Suprapubic skin (tissue), 4 donors: Measurements from ENCODE around the gene RBM38. TPM values are rescaled to one million over a fixed set of nuclear protein-coding genes. Genes with fewer than 3 reads are reported as not detected.

Experiments
- DNase-seq, 2 donors: peaks; one replicate each; pipeline ENCODE4 v3.0.0-alpha.2; 2019; ENCODE audit warnings: low spot score in 2 of 2
- H3K27ac ChIP-seq: fragments of 200-600 bp; sonication (generic); one replicate; pipeline ENCODE4 v1.5.1; 2019
- H3K27me3 ChIP-seq: fragments of 200-600 bp; sonication (generic); one replicate; pipeline ENCODE4 v1.5.1; 2019
- H3K36me3 ChIP-seq: fragments of 200-600 bp; sonication (generic); one replicate; pipeline ENCODE4 v1.5.1; 2019
- H3K4me1 ChIP-seq: fragments of 200-600 bp; sonication (generic); one replicate; pipeline ENCODE4 v1.5.1; 2019
- H3K4me3 ChIP-seq: fragments of 200-600 bp; sonication (generic); one replicate; pipeline ENCODE4 v1.5.1; 2019; ENCODE audit warnings: mild to moderate bottlenecking
- H3K9me3 ChIP-seq: fragments of 200-600 bp; sonication (generic); one replicate; pipeline ENCODE4 v1.5.1; 2019
- CTCF ChIP-seq, 2 donors: fragments of 200-600 bp in 1 of 2; fragments of 450-650 bp in 1 of 2; sonication (generic) in 1 of 2; IDR thresholded peaks; one replicate each; pipeline ENCODE4 v1.5.1; 2016 to 2019; ENCODE audit warnings: antibody characterized with exemption in 2 of 2, mild to moderate bottlenecking in 1 of 2, moderate library complexity in 1 of 2
- EP300 ChIP-seq: sonication (generic); formaldehyde crosslinking; IDR thresholded peaks from one replicate; pipeline ENCODE4 v1.6.1; 2017; ENCODE audit warnings: antibody characterized with exemption
- POLR2A ChIP-seq, 2 donors: fragments of 450-650 bp; IDR thresholded peaks; one replicate each; pipeline ENCODE4 v1.6.1; 2017; ENCODE audit warnings: antibody characterized with exemption in 2 of 2, mild to moderate bottlenecking in 2 of 2, moderate library complexity in 2 of 2
- POLR2AphosphoS5 ChIP-seq, 3 donors: sonication (generic); formaldehyde crosslinking; IDR thresholded peaks; one replicate each; pipeline ENCODE4 v1.6.1; 2017; ENCODE audit warnings: antibody characterized with exemption in 3 of 3
- WGBS: methylation state at CpG from one replicate; pipeline ENCODE4 v1.1.5; 2018; 5-methylcytosine and 5-hydroxymethylcytosine counted together
- total RNA-seq, 4 donors: library from RNA; depleted of rRNA; stranded (reverse); fragments of >200 nt; gene quantifications; one replicate each; pipeline ENCODE4 v1.1.0, GENCODE V29; 2016

RBM38 gene
- total RNA-seq, 4 donors from 2014 or later: 8.7 to 16.7 (median 12.8) TPM

GRCh38 chr20:57405236-57406016 is 14.2 kb downstream of the RBM38 start:
- TF ChIP-seq POLR2A (IDR thresholded peaks at IDR 0.05): no peak
- TF ChIP-seq POLR2AphosphoS5 (IDR thresholded peaks at IDR 0.05): no peak
- no peak for TF ChIP-seq CTCF (IDR thresholded peaks at IDR 0.05)
- no peak for TF ChIP-seq EP300

DNA sequence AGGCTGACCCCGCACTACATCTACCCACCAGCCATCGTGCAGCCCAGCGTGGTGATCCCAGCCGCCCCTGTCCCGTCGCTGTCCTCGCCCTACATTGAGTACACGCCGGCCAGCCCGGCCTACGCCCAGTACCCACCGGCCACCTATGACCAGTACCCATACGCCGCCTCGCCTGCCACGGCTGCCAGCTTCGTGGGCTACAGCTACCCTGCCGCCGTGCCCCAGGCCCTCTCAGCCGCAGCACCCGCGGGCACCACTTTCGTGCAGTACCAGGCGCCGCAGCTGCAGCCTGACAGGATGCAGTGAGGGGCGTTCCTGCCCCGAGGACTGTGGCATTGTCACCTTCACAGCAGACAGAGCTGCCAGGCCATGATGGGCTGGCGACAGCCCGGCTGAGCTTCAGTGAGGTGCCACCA is 16.4 kb downstream of the RBM38 start:
- no peak for DNase-seq
- peaks cover 59% of the 10 kb centered on the region for H3K36me3 ChIP-seq
- 94% methylated on average over 21 of the region's 29 CpGs for WGBS

More at GRCh38 chr20:57405236-57406016, 14.2 kb downstream of the RBM38 start:
- Histone ChIP-seq H3K27ac (no peak overlapping the region), H3K9me3 (no peaks in the 10 kb centered on the region), H3K4me3 (no peak overlapping the region), H3K27me3 (no peaks in the 10 kb centered on the region), H3K4me1 (peaks cover 10% of the 10 kb centered on the region), H3K36me3 (peaks cover 71% of the 10 kb centered on the region)
- 87% methylated on average over 16 of the region's 18 CpGs for WGBS
- no peak for DNase-seq

GRCh38 chr20:57408131-57408530 is 16.9 kb downstream of the RBM38 start:
- Histone ChIP-seq H3K36me3 (peaks cover 53% of the 10 kb centered on the region), H3K27me3 (no peaks in the 10 kb centered on the region), H3K27ac (no peak overlapping the region), H3K9me3 (no peaks in the 10 kb centered on the region), H3K4me1 (no peaks in the 10 kb centered on the region), H3K4me3 (no peak overlapping the region)
- DNase-seq: no peak
- TF ChIP-seq POLR2A (IDR thresholded peaks at IDR 0.05): no peak
- no peak for TF ChIP-seq POLR2AphosphoS5 (IDR thresholded peaks at IDR 0.05)
- TF ChIP-seq CTCF (IDR thresholded peaks at IDR 0.05): no peak
- no peak for TF ChIP-seq EP300
- WGBS: 84% methylated on average over 13 of the region's 13 CpGs

More for the DNA sequence above, 16.4 kb downstream of the RBM38 start:
- no peaks in the 10 kb centered on the region for H3K9me3 ChIP-seq
- H3K27me3 ChIP-seq: no peaks in the 10 kb centered on the region
- TF ChIP-seq POLR2AphosphoS5 (IDR thresholded peaks at IDR 0.05): no peak
- no peak for TF ChIP-seq CTCF (IDR thresholded peaks at IDR 0.05)
- no peak for TF ChIP-seq POLR2A (IDR thresholded peaks at IDR 0.05)
- no peak for TF ChIP-seq EP300
- no peak overlapping the region for H3K27ac ChIP-seq
- H3K4me1 ChIP-seq: no peaks in the 10 kb centered on the region
- no peak overlapping the region for H3K4me3 ChIP-seq

DNA sequence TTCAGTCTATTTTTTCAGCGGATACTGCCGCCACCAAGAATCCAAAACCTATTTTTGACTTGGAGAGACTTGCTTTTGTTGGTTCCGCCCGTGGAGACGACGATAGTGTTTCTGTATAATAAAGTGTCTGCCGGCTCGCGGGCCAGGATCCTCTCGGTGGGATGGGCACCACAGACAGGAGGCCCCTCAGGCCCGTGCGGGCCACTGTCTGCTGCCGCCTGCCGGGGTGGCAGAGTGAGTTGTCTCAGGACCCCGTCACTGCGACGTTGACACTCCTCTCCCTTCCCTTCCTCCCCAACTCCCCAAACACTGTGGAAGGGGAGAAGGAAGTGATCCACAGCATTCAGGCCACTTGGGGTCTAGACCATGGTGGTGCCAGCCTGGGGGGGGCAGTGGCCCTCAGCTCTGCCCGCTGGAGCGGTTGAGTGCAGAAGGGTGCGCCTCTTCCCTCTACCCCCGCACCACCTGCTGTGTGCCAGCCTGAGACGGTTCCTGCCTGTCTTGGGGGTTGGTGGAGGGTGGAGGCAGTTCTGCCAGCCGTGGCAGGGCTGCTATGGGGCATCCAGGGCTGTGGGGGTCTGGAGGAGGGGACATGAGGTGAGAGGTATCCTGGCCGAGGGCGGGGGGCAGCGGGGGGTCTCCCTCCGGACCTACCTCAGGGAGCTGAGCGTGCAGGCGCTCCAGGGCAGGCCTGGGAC is 17.5 kb downstream of the RBM38 start:
- Histone ChIP-seq H3K27ac (no peak overlapping the region), H3K9me3 (no peaks in the 10 kb centered on the region)
- no peak for DNase-seq

More for the DNA sequence above, 17.5 kb downstream of the RBM38 start:
- no peaks in the 10 kb centered on the region for H3K4me1 ChIP-seq
- no peaks in the 10 kb centered on the region for H3K27me3 ChIP-seq
- H3K4me3 ChIP-seq: no peak overlapping the region
- 91% methylated on average over 22 of the region's 29 CpGs for WGBS
- TF ChIP-seq POLR2A (IDR thresholded peaks at IDR 0.05) (no peak), CTCF (IDR thresholded peaks at IDR 0.05) (no peak), POLR2AphosphoS5 (IDR thresholded peaks at IDR 0.05) (no peak), EP300 (no peak)
- peaks cover 52% of the 10 kb centered on the region for H3K36me3 ChIP-seq
